NT2/D1 (cell line): ENCODE measurements around the gene KLK1.

Source experiments
- YY1 ChIP-seq: IDR thresholded peaks from 2 replicates; pipeline ENCODE4 v1.6.1; 2011; ENCODE audit not compliant: insufficient read length, insufficient read depth
- ZNF274 ChIP-seq: IDR thresholded peaks from 2 replicates; pipeline ENCODE4 v1.6.1; 2011; ENCODE audit warnings: mild to moderate bottlenecking, low read depth, low read length

GRCh38 chr19:50850738-50851137, 27.2 kb upstream of the KLK1 start:
- TF ChIP-seq YY1: no peak
- TF ChIP-seq ZNF274: no peak
